ENCODE data around the gene SLC6A9.

GRCh38 chr1:43997295-43997999 is 33.8 kb downstream of the SLC6A9 start:
- TF ChIP-seq CTCF (IDR thresholded peaks at IDR 0.05): no peak
- TF ChIP-seq POLR2AphosphoS5 (IDR thresholded peaks at IDR 0.05): no peak

Measured in suprapubic skin (tissue), 3 donors.